WERI-Rb-1 (cell line): Measurements from ENCODE around the gene LRRIQ1.

Experiments used
- DNase-seq: peaks from one replicate; pipeline ENCODE4 v3.0.0-alpha.2; 2020
- H3K27ac ChIP-seq: fragments of 250-450 bp; sonication (Bioruptor Pico); 2 replicates; pipeline ENCODE4 v1.5.1; 2020; ENCODE audit warnings: mild to moderate bottlenecking, moderate library complexity
- H3K27me3 ChIP-seq: fragments of 250-450 bp; sonication (Bioruptor Pico); 2 replicates; pipeline ENCODE4 v1.5.1; 2021; ENCODE audit warnings: mild to moderate bottlenecking, low read depth, moderate library complexity; ENCODE audit not compliant: insufficient read depth, severe bottlenecking
- H3K36me3 ChIP-seq: fragments of 250-450 bp; sonication (Bioruptor Pico); 2 replicates; pipeline ENCODE4 v1.5.1; 2020; ENCODE audit warnings: mild to moderate bottlenecking, moderate library complexity
- H3K4me3 ChIP-seq: 2 replicates; pipeline ENCODE4 v1.5.1; 2011; ENCODE audit warnings: low read depth, mild to moderate bottlenecking, control low read depth, low read length
- H3K9me3 ChIP-seq: fragments of 250-450 bp; sonication (Bioruptor Pico); 2 replicates; pipeline ENCODE4 v1.5.1; 2021; ENCODE audit warnings: mild to moderate bottlenecking, moderate library complexity; ENCODE audit not compliant: severe bottlenecking
- TF ChIP-seq, protein P1 (sequence below): IDR thresholded peaks from 2 replicates; pipeline ENCODE4 v1.5.1; 2011; ENCODE audit warnings: low read depth, mild to moderate bottlenecking, control low read depth, inconsistent platforms, low read length

The LRRIQ1 gene

DNA sequence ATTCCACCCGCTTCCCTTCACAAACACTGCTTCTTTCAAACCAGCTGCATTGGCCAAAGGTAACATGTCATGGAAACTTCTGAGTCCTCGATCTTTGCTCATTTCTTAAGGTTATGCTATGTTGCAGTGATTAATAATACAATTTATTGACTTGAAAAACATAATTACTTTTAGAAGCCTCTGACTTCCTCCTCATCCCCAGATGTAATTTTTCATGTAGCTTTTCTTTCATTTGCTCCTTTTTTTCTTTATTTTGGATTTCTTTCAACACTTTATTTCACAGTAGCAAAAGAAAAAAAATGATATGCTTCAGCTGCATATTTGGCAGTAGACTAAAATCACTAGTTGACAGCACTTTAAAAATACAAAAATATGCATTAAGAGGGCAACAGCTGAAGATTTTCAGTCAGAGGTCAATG, 116.2 kb downstream of the LRRIQ1 start:
- Histone ChIP-seq H3K27ac (no peak overlapping the region), H3K9me3 (no peaks in the 10 kb centered on the region), H3K4me3 (no peak overlapping the region), H3K36me3 (no peaks in the 10 kb centered on the region), H3K27me3 (no peaks in the 10 kb centered on the region)
- DNase-seq = no peak
- TF ChIP-seq, protein P1, sequence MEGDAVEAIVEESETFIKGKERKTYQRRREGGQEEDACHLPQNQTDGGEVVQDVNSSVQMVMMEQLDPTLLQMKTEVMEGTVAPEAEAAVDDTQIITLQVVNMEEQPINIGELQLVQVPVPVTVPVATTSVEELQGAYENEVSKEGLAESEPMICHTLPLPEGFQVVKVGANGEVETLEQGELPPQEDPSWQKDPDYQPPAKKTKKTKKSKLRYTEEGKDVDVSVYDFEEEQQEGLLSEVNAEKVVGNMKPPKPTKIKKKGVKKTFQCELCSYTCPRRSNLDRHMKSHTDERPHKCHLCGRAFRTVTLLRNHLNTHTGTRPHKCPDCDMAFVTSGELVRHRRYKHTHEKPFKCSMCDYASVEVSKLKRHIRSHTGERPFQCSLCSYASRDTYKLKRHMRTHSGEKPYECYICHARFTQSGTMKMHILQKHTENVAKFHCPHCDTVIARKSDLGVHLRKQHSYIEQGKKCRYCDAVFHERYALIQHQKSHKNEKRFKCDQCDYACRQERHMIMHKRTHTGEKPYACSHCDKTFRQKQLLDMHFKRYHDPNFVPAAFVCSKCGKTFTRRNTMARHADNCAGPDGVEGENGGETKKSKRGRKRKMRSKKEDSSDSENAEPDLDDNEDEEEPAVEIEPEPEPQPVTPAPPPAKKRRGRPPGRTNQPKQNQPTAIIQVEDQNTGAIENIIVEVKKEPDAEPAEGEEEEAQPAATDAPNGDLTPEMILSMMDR = no peak

DNA sequence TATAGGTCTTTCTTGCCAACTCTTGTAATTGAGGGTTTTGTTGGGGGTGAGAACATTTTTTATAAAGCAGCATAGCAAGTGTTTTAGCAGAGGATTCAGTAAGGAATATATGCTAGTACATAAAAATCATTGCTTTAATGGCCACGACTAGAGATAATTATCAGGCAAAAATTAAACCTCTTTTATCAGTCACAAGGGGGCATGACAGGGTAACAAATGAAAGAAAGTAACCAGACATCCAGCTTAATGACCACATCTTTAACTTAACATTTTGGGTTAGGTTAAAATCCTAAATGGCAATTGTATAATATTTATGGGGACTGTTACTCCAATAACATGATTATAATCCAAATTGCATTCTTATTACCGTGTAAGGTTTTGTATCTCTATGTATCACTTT, 119.6 kb downstream of the LRRIQ1 start:
- Histone ChIP-seq H3K9me3 (no peaks in the 10 kb centered on the region), H3K27ac (no peak overlapping the region), H3K4me3 (no peak overlapping the region), H3K36me3 (no peaks in the 10 kb centered on the region), H3K27me3 (no peaks in the 10 kb centered on the region)
- DNase-seq = no peak
- TF ChIP-seq, protein P1 = 0 out of 2 replicates have a peak, but pooled peaks have one; percentile 3

DNA sequence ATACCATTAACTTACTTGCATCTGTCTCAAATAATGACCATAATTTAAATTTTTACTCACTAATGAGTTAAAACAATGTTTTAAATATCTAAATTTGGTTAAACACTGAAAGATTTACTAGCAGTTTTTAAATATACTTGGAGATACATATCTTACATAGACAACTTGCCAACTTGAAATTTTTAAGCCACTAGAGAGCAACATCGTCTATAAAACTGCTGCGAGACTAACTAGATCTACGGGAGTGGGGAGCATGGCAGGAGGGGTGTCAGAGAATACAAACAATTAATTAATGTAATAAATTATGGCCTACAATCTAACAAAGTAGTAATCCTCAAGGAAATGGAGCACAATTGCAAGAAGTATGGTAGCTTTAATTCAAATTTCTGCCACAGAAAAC, 120.4 kb downstream of the LRRIQ1 start:
- no peak overlapping the region for H3K27ac ChIP-seq
- H3K9me3 ChIP-seq = no peaks in the 10 kb centered on the region
- no peaks in the 10 kb centered on the region for H3K36me3 ChIP-seq
- no peak for DNase-seq
- TF ChIP-seq, protein P1 = no peak
- no peak overlapping the region for H3K4me3 ChIP-seq
- H3K27me3 ChIP-seq = no peaks in the 10 kb centered on the region

DNA sequence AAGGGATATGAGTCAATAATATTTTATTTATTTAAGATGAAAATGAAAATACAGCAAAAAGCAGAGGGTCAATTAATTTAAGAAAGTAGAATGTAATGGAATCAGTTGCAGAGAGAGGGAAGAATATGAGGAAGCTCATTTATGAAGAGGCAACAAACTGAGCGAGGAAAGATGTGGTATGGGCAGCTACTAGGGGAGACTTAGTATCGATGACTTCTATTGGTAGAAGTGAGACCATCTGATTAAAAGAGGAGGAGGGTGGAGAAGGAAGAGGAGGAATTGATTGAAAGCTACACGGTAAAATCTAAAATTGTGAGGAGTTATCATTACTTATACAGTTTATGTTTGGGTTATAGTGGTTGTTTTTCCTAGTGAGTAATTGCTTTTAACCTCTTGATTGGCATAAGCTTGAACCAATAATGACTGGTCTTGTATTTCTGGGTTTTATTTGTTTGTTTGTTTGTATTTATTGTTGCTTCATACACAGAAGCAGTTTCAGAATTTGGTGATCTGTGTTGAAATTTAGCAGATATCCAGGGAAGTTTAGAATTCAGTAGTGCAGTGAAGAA, 121.0 kb downstream of the LRRIQ1 start:
- TF ChIP-seq, protein P1 = no peak
- no peaks in the 10 kb centered on the region for H3K9me3 ChIP-seq
- H3K4me3 ChIP-seq = no peak overlapping the region
- H3K27ac ChIP-seq = no peak overlapping the region
- H3K36me3 ChIP-seq = no peaks in the 10 kb centered on the region
- no peak for DNase-seq
- H3K27me3 ChIP-seq = no peaks in the 10 kb centered on the region

DNA sequence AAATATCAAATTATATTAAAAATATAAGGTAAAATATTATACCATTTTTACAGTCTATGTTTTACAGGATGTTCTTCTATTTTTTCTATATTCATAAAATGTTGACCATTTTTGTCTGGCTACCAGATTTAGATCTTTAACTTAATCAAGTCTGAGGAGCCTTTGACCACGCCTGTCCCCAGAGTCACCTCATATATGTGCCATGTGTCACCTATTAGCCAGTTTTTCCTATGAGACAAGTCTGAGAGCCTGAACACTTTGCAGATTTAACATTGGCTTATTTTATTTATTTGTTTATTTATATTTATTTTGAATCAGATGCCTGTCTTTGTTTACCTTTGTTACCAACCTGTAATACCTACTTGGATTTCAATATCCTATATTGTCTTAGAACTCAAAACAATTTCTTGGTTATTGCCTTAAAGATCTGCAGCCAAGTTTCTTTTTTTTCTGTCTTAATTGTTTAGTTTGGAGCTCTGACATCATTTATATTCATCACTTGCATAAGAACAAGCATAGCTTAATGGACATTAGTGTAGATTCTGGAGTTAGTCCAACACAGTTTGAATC, 127.7 kb downstream of the LRRIQ1 start:
- TF ChIP-seq, protein P1 = no peak
- no peaks in the 10 kb centered on the region for H3K36me3 ChIP-seq

More for the DNA sequence above, 127.7 kb downstream of the LRRIQ1 start:
- H3K4me3 ChIP-seq = no peak overlapping the region
- H3K27me3 ChIP-seq = no peaks in the 10 kb centered on the region
- H3K27ac ChIP-seq = no peak overlapping the region
- no peaks in the 10 kb centered on the region for H3K9me3 ChIP-seq
- DNase-seq = no peak
